Effector CD8-positive, alpha-beta T cell (primary cell): ENCODE measurements around the gene HDDC3.
"Not testable (repeated sequence)": the region's sequence is repeated elsewhere in the genome, so short reads cannot be mapped to it uniquely, and the experiment has no call there.

ENCODE experiments used
- DNase-seq: peaks from one replicate; lab custom pipeline; 2025; lab: John Stamatoyannopoulos, UW

HDDC3 gene

GRCh38 chr15:90930861-90931574 is 1.3 kb downstream of the HDDC3 start:
- no peak for DNase-seq

DNA sequence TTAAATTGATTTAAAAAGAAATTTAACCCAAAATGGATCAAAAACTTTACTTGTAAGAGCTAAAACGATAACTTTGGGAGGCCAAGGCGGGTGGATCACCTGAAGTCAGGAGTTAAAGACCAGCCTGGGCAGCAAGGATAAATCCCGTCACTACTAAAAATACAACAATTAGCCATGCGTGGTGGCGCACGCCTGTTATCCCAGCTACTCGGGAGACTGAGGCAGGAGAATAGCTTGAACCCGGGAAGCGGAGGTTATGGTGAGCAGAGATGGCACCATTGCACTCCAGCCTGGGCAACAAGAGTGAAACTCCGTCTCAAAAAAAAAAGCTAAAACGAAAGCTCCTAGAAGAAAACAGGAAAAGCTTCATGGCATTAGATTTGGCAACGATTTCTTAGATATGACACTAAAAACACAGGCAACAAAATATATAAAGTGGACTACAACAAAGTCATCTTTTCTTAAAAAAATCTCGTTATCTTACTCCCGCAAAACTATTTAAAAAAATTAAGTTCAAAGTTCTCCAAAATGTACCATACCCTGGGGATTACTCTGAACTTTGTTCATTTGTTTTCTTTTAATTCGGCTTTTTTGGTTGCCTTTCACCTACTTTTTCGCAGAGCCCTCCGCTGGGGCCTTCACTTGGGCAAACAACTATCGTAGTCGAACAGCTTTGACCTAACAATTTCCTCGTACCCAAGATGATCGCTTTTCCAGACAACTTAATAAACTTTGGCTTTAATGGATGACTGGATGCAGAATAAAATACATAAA is 2.9 kb downstream of the HDDC3 start:
- no peak for DNase-seq

- not testable (repeated sequence) for DNase-seq
Measured at GRCh38 chr15:90928106-90928505, 4.2 kb downstream of the HDDC3 start.

DNA sequence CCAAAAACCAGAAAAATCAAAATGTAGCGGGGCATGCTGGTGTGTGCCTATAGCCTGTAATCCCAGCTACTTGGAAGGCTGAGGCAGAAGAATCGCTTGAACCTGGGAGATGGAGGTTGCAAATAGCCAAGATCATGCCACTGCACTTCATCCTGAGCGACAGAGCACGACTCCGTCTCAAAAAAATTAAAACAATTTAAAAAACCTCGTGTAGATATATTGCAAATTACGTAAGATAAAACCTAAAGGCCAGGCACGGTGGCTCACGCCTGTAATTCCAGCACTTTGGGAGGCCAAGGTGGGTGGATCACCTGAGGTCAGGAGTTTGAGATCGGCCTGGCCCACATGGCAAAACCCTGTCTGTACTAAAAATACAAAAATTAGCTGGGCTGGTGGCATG is 5.6 kb downstream of the HDDC3 start:
- DNase-seq = not testable (repeated sequence)

DNA sequence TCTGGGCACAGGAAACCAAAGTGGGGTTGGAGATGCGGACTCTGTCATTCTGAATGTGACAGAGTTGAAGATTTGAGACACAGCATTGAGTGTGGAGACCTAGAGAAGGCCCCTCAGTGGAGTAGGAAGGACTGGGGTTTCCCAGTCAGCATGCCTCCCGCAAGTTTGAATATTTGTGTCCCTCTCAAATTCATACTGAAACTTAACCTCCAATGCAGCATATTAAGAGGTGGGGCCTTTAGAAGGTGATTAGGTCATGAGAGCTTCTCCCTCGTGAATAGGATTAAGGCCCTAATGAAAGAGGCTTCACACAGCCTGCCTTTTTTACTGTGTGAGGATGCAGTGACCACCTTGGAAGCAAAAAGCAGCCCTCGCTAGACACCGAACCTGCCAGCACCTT is 8.0 kb downstream of the HDDC3 start:
- no peak for DNase-seq

DNA sequence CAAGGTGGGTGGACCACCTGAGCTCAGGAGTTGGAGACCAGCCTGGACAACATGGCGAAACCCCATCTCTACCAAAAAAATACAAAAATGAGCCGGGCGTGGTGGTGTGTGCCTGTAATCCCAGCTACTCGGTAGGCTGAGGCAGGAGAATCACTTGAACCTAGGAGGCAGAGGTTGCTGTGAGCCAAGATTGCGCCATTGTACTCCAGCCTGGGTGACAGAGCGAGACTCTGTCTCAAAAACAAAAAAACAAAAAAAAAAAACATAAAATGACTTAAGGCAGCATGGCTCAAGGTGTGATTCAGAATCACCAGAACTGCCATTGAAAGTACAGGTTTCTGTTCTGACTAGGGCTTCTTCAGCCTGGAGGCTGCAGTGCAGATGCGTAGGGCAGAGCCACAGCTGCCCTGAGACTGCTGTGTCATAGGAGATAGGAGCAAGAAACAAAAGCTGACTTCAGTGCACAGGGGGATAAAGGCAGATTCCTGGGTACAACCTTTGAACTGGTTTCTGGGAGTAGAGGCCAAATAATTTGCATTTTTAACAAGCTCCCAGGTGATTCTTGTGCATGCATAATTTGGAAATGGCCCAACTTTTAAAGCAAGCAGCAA is 9.5 kb downstream of the HDDC3 start:
- not testable (repeated sequence) for DNase-seq

GRCh38 chr15:90921887-90922286 is 10.5 kb downstream of the HDDC3 start:
- no peak for DNase-seq

GRCh38 chr15:90918835-90919234 is 13.5 kb downstream of the HDDC3 start:
- no peak for DNase-seq

DNA sequence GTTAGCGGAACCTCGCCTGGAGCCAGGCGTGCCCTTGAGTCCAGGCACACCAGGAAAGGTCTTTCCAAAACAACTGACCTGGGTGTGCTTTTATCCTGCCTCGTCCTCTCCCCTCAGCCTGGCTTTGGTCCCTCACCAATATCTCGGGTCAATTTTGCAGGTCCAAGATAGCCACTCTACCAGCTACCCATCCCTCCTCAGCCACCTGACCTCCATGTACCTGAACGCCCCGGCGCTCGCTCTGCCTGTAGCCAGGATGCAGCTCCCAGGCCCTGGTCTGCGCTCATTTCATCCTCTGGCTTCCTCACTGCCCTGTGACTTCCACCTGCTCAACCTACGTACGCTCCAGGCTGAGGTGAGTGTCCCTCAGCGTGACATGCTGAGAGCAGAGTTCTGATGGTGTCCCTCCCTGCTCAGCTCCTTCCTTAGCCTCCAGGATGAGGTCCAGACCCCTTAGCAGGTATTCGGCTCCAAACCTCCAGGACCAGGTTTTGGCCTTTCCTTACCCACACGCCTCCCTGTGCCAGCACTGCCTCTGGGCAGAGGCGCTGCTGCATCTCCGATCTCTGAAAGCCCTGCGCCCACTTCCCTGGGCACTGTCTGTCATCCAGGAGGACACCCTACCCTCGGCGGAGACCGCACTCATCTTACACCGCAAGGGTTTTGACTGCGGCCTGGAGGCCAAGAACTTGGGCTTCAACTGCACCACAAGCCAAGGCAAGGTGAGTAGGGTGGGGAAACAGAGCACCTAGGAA is 14.1 kb downstream of the HDDC3 start:
- DNase-seq = no peak

DNA sequence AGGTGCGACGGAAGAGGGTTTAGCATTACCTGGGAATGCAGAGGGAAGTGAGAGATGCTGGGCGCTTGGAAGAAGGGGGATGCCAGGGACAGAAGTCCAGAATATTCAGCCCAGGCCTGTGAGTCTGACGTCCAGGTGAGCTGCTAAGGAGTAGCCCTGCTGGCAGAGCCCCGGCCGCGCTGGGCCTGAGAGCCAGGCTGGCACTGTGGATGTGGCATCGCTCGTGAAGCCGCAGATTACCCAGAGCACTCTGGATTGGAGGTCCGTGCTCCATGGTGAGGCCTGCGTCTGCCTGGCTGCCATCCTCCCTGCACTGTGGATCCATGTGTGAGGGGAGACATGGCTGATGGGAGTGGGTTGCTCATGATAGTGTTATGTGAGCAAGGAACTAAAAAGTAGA is 14.8 kb downstream of the HDDC3 start:
- no peak for DNase-seq

DNA sequence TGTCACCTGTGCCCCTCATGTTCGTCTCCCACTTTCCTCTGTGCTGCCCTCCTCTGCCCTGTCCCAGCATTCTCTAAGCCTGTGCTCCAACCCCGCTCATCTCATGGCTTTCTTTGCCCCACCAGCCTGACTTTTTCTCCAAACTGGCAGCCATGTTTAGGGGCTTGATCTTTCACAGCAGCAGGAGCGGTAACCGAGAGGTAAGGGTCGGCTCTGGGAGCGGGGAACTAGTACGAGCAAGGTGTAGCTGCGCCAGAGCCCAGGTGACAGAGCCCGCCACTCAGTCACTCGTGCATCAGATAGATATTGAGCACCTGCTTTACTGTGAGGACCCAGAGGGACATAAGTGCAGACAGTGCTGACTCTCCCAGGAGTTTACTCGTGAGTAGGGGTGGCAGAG is 15.9 kb downstream of the HDDC3 start:
- no peak for DNase-seq

DNA sequence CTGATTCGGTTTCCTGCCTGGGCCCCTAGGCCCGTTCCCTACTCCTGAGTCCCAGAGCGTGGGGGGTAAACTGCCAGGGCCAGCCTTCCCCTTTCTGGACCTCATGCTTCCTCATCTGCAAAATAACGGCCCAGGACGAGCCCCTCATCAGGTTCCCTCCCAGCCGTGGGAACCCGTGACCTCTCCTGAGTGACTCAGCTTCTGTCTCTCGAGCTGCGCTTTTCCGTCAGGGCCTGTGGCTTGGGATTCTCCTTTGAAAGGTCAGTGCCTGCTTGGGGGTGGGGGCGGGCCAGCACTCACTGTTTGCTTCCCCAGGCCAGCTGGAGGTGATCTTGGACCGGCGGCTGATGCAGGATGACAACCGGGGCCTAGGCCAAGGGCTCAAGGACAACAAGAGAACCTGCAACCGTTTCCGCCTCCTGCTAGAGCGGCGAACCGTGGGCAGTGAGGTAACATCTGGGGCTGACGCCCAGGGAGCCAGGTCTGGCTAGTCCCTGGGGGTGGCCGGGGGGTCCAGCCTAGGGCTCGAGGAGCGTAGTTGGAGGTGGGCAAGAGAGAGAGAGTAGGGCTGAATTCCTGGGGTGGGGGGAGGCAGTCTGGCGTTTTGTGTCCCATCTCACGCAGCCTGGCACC is 16.4 kb downstream of the HDDC3 start:
- no peak for DNase-seq

GRCh38 chr15:90915216-90915807 is 17.0 kb downstream of the HDDC3 start:
- no peak for DNase-seq

DNA sequence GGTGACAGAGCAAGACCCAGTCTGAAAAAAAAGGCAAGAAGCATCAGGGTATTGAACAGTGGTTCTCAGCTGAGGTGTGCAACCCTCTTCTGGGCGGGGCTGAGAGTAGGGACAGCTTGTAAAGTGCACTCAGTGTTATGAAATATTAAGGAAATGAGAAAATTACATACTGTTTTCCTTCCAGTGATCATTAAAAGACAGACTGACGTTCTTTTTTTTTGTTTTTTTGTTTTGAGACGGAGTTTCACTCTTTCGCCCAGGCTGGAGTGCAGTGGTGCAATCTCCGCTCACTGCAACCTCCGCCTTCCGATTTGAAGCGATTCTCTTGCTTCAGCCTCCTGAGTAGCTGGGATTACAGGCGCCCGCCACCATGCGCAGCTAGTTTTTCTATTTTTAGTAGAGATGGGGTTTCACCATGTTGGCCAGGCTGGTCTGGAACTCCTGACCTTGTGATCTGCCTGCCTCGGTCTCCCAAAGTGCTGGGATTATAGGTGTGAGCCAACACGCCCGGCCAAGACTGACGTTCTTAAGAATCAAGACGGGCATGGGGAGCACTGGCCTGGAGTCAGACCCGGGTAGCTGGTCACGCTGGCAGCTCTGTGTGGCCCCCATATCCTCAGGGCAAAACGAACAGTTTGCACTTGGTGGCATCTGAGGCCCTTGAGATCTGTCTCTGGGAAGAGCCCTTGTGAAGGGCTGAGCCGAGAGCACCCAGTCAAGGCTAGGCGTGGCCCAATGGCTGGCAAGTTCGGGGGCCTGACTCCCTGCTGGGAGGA is 17.9 kb downstream of the HDDC3 start:
- no peak for DNase-seq

- DNase-seq = no peak
Measured at GRCh38 chr15:90913398-90913944, 18.9 kb downstream of the HDDC3 start.

GRCh38 chr15:90912770-90913075 is 19.6 kb downstream of the HDDC3 start:
- DNase-seq = no peak

GRCh38 chr15:90911906-90912769 is 20.2 kb downstream of the HDDC3 start:
- no peak for DNase-seq

GRCh38 chr15:90911302-90911623 is 21.1 kb downstream of the HDDC3 start:
- DNase-seq = no peak

DNA sequence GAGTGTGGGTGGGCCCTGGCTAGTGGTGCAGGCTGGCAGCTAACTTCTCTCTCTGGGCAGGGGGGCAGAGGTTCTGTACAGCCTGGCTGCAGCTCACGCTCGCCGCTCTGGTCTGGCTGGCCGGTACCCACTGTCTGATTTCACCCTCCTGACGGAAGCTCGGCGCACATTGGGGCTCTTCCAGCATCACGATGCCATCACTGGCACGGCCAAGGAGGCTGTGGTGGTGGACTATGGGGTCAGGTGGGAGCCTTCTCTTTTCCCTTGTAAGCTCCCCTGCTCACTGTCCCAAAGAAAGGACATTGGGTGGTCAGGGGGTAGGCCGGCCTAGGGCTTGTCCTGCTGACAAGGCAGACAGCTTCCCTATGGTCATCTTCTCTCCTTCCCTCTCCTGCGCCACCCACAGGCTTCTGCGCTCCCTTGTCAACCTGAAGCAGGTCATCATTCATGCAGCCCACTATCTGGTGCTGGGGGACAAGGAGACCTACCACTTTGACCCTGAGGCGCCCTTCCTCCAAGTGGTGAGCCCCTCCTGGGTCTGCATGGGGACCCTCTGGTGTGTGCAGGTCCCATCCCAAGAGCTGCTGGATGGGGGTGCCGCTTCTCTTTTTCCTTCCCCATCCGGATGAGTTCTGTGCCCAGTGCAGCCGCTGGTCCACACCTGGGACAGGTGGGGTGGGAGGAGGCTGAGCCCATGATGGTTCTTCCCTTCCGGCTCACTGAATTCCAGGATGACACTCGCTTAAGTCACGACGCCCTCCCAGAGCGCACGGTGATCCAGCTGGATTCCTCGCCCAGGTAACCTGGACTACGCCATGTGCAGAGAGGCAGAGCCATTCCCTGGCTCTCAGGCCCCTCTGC is 21.7 kb downstream of the HDDC3 start:
- DNase-seq = no peak
